GM06990 (cell line): ENCODE measurements around the gene PRSS35.
"Not testable (repeated sequence)": the region's sequence is repeated elsewhere in the genome, so short reads cannot be mapped to it uniquely, and the experiment has no call there.

ENCODE experiments used
- DNase-seq: peaks from one replicate; pipeline ENCODE4 v3.0.0-alpha.2; 2011; ENCODE audit not compliant: insufficient read length; ENCODE audit errors: extremely low read depth
- H3K27me3 ChIP-seq: replicated peaks from 2 replicates; pipeline ENCODE4 v1.6.0; 2011; ENCODE audit warnings: low read length; ENCODE audit not compliant: control insufficient read depth, insufficient read depth
- H3K36me3 ChIP-seq: 2 replicates; pipeline ENCODE4 v1.5.1; 2011; ENCODE audit warnings: low read length; ENCODE audit not compliant: control insufficient read depth, insufficient read depth
- H3K4me3 ChIP-seq: replicated peaks from 2 replicates; pipeline ENCODE4 v1.5.1; 2011; ENCODE audit warnings: low read depth, mild to moderate bottlenecking, control low read depth, low read length
- TF ChIP-seq, protein P1 (sequence below): IDR thresholded peaks from 2 replicates; pipeline ENCODE4 v1.5.1; 2011; ENCODE audit warnings: low read length, control low read depth, mild to moderate bottlenecking, inconsistent platforms; ENCODE audit not compliant: insufficient read depth, poor library complexity, severe bottlenecking

PRSS35 gene

DNA sequence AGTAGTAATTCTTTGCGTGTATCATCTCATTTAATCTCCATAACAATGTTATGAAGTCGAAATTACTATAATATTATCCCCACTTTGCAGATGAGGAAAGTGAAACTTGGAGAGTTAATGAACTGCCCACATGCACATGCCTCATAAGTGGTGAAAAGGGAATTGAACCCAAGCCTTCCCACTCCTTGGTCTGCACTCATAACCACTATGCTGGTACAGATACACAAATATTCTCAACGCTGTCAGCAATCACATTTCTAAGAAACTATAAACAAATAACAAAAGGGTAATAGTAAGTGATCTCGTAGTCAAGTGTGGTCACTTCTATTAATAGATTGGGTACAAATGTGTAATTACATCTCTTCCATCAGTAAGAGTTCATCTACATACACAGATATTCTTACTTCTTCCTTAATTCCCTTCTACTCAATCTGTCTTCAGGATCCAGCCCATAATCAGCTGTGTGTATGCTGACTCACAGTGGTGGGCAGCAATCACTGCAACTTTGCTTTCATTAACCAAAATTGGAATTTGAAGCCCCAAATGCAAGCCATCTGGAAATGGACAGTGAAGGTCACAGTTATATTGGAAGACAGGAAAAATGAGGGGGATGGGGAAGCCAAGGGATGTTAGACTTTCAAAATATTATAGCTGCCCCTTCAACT lies 6.6 kb downstream of the PRSS35 start:
- no peaks in the 10 kb centered on the region for H3K27me3 ChIP-seq
- TF ChIP-seq, protein P1, sequence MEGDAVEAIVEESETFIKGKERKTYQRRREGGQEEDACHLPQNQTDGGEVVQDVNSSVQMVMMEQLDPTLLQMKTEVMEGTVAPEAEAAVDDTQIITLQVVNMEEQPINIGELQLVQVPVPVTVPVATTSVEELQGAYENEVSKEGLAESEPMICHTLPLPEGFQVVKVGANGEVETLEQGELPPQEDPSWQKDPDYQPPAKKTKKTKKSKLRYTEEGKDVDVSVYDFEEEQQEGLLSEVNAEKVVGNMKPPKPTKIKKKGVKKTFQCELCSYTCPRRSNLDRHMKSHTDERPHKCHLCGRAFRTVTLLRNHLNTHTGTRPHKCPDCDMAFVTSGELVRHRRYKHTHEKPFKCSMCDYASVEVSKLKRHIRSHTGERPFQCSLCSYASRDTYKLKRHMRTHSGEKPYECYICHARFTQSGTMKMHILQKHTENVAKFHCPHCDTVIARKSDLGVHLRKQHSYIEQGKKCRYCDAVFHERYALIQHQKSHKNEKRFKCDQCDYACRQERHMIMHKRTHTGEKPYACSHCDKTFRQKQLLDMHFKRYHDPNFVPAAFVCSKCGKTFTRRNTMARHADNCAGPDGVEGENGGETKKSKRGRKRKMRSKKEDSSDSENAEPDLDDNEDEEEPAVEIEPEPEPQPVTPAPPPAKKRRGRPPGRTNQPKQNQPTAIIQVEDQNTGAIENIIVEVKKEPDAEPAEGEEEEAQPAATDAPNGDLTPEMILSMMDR, result peak; percentile 22
- no peaks in the 10 kb centered on the region for H3K36me3 ChIP-seq
- no peak for DNase-seq
- no peak overlapping the region for H3K4me3 ChIP-seq

GRCh38 chr6:83536034-83536646 lies 23.8 kb downstream of the PRSS35 start:
- Histone ChIP-seq H3K27me3 (no peaks in the 10 kb centered on the region), H3K4me3 (no peak overlapping the region), H3K36me3 (no peaks in the 10 kb centered on the region)
- TF ChIP-seq, protein P1, result peak; percentile 86
- DNase-seq, result no peak

DNA sequence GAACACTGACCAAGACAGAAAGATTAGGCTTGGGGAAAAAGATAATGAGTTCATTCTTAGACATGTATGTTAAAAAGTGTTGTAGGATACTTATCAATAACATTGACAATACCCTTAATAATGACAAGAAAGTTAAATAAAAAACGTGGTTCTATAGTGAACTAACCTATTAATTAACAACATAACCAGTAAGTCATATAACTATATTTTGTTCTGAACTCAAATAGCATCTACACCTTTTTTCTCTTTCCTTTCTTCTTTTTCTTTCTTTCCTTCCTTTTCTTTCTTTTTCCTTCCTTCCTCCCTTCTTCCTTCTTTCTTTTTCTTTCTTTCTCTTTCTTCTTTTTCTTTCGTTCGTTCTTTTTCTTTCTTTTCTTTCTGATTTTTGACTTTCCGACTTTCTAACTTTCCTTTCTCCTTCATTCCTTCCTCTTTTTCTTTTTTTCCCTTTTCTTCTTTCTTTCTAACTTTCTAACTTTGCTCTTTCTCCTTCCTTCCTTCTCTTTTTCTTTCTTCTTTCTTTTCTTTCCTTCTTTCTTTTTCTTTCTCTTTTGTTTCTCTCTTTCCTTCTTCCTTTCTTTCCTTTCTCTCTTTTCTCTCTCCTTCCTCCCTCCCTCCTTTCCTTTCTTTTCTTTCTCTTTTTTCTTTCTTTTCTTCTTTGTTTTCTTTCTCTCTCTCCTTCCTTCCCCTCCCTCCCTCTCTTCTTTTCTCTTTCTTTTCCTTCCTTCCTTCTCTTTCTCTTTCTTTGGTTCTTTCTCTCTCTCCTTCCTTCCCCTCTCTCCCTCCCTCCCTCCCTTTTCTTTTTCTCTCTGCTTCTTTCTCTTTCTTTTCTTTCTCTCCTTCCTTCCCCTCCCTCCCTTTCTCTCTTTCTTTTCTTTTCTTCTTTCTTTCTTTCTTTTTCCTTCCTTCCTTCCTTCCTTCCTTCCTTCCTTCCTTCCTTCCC lies 24.6 kb downstream of the PRSS35 start:
- TF ChIP-seq, protein P1, result no peak
- no peak overlapping the region for H3K4me3 ChIP-seq
- no peaks in the 10 kb centered on the region for H3K27me3 ChIP-seq
- DNase-seq, result no peak
- H3K36me3 ChIP-seq, result no peaks in the 10 kb centered on the region

GRCh38 chr6:83539678-83540077 lies 27.3 kb downstream of the PRSS35 start:
- no peak for DNase-seq
- Histone ChIP-seq H3K36me3 (no peaks in the 10 kb centered on the region), H3K27me3 (no peaks in the 10 kb centered on the region), H3K4me3 (no peak overlapping the region)
- TF ChIP-seq, protein P1, result no peak

DNA sequence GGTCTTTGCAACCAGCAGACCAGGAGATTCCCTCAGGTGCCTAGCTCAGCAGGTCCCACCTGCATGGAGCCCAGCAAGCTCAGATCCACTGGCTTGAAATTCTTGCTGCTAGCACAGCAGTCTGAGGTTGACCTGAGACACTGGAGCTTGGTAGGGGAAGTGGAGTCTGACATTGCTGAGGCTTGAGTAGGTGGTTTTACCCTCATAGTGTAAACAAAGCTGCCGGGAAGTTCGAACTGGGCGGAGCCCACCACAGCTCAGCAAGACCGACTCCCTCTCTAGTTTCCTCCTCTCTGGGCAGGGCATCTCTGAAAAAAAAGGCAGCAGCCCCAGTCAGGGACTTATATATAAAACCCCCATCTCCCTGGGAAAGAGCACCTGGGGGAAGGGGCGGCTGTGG lies 34.3 kb downstream of the PRSS35 start:
- no peaks in the 10 kb centered on the region for H3K36me3 ChIP-seq
- DNase-seq, result no peak
- TF ChIP-seq, protein P1, result no peak

GRCh38 chr6:83550482-83550881 lies 38.1 kb downstream of the PRSS35 start:
- not testable (repeated sequence) for H3K36me3 ChIP-seq, H3K27me3 ChIP-seq, H3K4me3 ChIP-seq, DNase-seq

More for the DNA sequence above, 34.3 kb downstream of the PRSS35 start:
- Histone ChIP-seq H3K4me3 (no peak overlapping the region), H3K27me3 (no peaks in the 10 kb centered on the region)

GRCh38 chr6:83551748-83552147 lies 39.4 kb downstream of the PRSS35 start:
- H3K36me3 ChIP-seq, DNase-seq, H3K4me3 ChIP-seq, H3K27me3 ChIP-seq: not testable (repeated sequence)
